ENCODE data around the gene PDE4B. TPM values are rescaled to one million over a fixed set of nuclear protein-coding genes. Genes with fewer than 3 reads are reported as not detected.

PDE4B gene
- total RNA-seq, 1 donor from 2014 or later, result 7.6 TPM

DNA sequence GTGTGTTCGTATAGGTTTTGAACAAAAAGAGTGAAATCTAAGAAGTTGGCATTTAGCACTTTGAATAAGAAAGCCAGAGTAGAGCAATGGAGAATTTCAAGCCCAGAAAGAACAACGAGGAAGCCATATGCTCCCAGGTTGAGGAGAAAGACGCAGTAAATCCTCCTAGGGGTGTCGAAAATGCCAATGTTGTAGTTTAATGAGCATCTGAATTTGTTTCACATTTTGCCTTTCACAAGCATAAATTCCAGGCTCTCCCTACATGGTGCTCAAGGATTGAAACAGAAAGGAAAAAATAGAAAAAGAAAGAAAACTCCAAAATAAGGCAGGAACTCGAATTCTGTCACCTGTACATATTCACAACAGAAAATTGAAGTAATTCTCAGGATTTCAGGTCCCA, 476.5 kb downstream of the PDE4B start:
- H2AFZ ChIP-seq (ENCODE audit: low read depth, low read length), result no peak overlapping the region
- H3K9me3 ChIP-seq (ENCODE audit: insufficient read depth, low read depth, low read length), result no peaks in the 10 kb centered on the region
- no peak overlapping the region for H3K27ac ChIP-seq (ENCODE audit: low read depth, low read length)
- H3K36me3 ChIP-seq (ENCODE audit: insufficient read depth, low read length), result no peaks in the 10 kb centered on the region
- Mint-ChIP-seq H3K4me3 (ENCODE audit: unreplicated experiment) (no peak overlapping the region), H3K27me3 (ENCODE audit: low read depth, unreplicated experiment) (no peaks in the 10 kb centered on the region), H3K9me3 (ENCODE audit: unreplicated experiment) (peaks cover 2% of the 10 kb centered on the region), H3K36me3 (ENCODE audit: low read depth, unreplicated experiment) (peaks cover 1% of the 10 kb centered on the region), H3K4me1 (ENCODE audit: low read depth, unreplicated experiment) (peaks cover 37% of the 10 kb centered on the region), H3K27ac (ENCODE audit: unreplicated experiment) (no peak overlapping the region)
- H4K20me1 ChIP-seq (ENCODE audit: insufficient read depth, low read length), result no peaks in the 10 kb centered on the region
- H3K4me2 ChIP-seq (ENCODE audit: low read length), result no peak overlapping the region
- FAIRE-seq (no peak), DNase-seq (ENCODE audit: low read depth) (no peak)
- no peak overlapping the region for H3K9ac ChIP-seq (ENCODE audit: low read length)
- peaks cover 19% of the 10 kb centered on the region for H3K4me1 ChIP-seq (ENCODE audit: insufficient read depth, low read length)
- H3K4me3 ChIP-seq (ENCODE audit: insufficient read depth, low read depth, low read length), result no peak overlapping the region
- TF ChIP-seq, protein P1, sequence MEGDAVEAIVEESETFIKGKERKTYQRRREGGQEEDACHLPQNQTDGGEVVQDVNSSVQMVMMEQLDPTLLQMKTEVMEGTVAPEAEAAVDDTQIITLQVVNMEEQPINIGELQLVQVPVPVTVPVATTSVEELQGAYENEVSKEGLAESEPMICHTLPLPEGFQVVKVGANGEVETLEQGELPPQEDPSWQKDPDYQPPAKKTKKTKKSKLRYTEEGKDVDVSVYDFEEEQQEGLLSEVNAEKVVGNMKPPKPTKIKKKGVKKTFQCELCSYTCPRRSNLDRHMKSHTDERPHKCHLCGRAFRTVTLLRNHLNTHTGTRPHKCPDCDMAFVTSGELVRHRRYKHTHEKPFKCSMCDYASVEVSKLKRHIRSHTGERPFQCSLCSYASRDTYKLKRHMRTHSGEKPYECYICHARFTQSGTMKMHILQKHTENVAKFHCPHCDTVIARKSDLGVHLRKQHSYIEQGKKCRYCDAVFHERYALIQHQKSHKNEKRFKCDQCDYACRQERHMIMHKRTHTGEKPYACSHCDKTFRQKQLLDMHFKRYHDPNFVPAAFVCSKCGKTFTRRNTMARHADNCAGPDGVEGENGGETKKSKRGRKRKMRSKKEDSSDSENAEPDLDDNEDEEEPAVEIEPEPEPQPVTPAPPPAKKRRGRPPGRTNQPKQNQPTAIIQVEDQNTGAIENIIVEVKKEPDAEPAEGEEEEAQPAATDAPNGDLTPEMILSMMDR (IDR thresholded peaks at IDR 0.05; ENCODE audit: insufficient read depth, low read depth, low read length), result no peak
- TF ChIP-seq EZH2 (IDR thresholded peaks at IDR 0.05; ENCODE audit: insufficient read depth, low read length), result no peak
- H3K27me3 ChIP-seq (ENCODE audit: insufficient read depth, low read length), result no peaks in the 10 kb centered on the region
- no peaks in the 10 kb centered on the region for H3K79me2 ChIP-seq (ENCODE audit: insufficient read depth, low read length)

DNA sequence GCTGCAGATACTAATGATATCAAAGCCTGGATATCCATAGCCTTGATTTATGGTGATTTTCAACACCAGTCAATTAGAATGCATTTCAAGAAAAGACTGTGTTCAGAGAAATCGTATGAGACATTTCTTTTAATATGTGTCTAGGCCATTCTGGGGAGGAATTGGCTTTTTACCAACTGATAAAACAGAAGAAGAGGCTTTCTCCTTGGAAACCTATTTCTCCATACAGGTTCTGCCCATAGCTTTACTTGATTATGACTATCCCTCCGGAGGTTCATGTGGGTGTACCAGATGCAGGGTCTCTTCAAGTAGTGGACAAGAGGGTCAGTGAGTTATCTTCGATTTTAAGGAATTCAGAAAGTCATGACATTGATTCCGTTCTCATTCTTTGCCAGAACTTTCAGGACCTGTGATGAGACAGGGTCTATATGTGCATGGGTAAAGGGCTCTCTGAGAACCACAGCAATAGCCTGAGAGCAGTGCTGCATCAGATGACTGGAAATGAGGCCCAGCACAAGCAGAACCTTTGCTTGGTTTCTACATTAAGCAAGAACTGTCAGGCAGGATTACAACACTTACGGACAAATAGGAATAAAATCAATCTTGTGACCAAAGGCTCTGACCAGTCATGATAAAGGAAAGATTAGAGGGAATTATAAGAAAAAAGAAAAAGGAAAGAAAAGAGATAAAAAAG, 477.6 kb downstream of the PDE4B start:
- no peak for TF ChIP-seq EZH2 (IDR thresholded peaks at IDR 0.05; ENCODE audit: insufficient read depth, low read length)
- TF ChIP-seq, protein P1 (IDR thresholded peaks at IDR 0.05; ENCODE audit: insufficient read depth, low read depth, low read length), result no peak
- no peak overlapping the region for H3K4me3 Mint-ChIP-seq (ENCODE audit: unreplicated experiment)
- no peaks in the 10 kb centered on the region for H3K27me3 Mint-ChIP-seq (ENCODE audit: low read depth, unreplicated experiment)
- DNase-seq (ENCODE audit: low read depth), result peak; percentile 66
- H3K4me1 Mint-ChIP-seq (ENCODE audit: low read depth, unreplicated experiment), result peaks cover 39% of the 10 kb centered on the region
- Histone ChIP-seq H3K27ac (ENCODE audit: low read depth, low read length) (no peak overlapping the region), H3K27me3 (ENCODE audit: insufficient read depth, low read length) (no peaks in the 10 kb centered on the region), H3K36me3 (ENCODE audit: insufficient read depth, low read length) (no peaks in the 10 kb centered on the region), H3K9me3 (ENCODE audit: insufficient read depth, low read depth, low read length) (no peaks in the 10 kb centered on the region), H3K79me2 (ENCODE audit: insufficient read depth, low read length) (no peaks in the 10 kb centered on the region), H4K20me1 (ENCODE audit: insufficient read depth, low read length) (no peaks in the 10 kb centered on the region), H3K4me3 (ENCODE audit: insufficient read depth, low read depth, low read length) (no peak overlapping the region), H3K9ac (ENCODE audit: low read length) (no peak overlapping the region), H2AFZ (ENCODE audit: low read depth, low read length) (no peak overlapping the region), H3K4me1 (ENCODE audit: insufficient read depth, low read length) (peaks cover 19% of the 10 kb centered on the region), H3K4me2 (ENCODE audit: low read length) (no peak overlapping the region)
- no peak for FAIRE-seq
- H3K27ac Mint-ChIP-seq (ENCODE audit: unreplicated experiment), result peak overlapping the region; percentile 72
- peaks cover 1% of the 10 kb centered on the region for H3K36me3 Mint-ChIP-seq (ENCODE audit: low read depth, unreplicated experiment)
- no peaks in the 10 kb centered on the region for H3K9me3 Mint-ChIP-seq (ENCODE audit: unreplicated experiment)

DNA sequence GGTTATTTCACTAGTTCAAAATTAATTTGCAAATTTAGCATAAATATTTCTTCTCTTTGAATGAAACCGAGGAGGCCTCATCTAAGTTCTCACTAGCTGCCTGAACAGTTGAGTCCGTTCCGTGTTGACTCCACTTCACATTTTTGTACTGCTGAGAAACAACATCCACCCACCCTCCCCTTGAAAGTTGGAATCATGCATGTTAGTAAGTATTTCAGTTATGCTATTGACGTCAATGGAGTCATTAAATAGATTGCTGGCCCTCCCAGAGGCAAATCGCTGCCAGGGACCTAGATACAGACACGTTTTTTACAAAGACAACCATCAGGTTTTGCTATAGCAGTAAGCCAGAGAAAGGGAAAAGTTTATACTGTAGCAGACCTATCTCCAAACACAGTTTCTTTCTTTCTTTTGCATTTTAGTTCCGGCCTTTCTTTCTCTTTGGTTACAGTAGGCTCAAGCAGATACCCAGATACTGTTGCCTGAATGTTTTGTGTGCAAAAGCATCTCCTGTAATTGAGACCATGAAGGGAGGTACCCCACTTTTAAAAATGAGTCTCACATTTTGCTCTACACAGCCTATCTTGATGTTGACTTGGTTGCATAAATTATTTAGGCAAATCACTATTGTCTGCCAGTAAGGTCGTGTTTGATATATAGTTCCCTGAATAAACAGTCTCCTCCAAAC, 478.7 kb downstream of the PDE4B start:
- H3K36me3 ChIP-seq (ENCODE audit: insufficient read depth, low read length), result no peaks in the 10 kb centered on the region
- peaks cover 17% of the 10 kb centered on the region for H3K4me1 ChIP-seq (ENCODE audit: insufficient read depth, low read length)
- peak; percentile 99 for DNase-seq (ENCODE audit: low read depth)
- no peaks in the 10 kb centered on the region for H3K79me2 ChIP-seq (ENCODE audit: insufficient read depth, low read length)
- peaks cover 1% of the 10 kb centered on the region for H3K36me3 Mint-ChIP-seq (ENCODE audit: low read depth, unreplicated experiment)
- peak overlapping the region; percentile 82 for H3K27ac ChIP-seq (ENCODE audit: low read depth, low read length)
- no peaks in the 10 kb centered on the region for H3K9me3 Mint-ChIP-seq (ENCODE audit: unreplicated experiment)
- H3K4me2 ChIP-seq (ENCODE audit: low read length), result peak overlapping the region; percentile 80
- no peak overlapping the region for H3K4me3 Mint-ChIP-seq (ENCODE audit: unreplicated experiment)
- peaks cover 34% of the 10 kb centered on the region for H3K4me1 Mint-ChIP-seq (ENCODE audit: low read depth, unreplicated experiment)
- H3K27me3 ChIP-seq (ENCODE audit: insufficient read depth, low read length), result no peaks in the 10 kb centered on the region
- H3K27me3 Mint-ChIP-seq (ENCODE audit: low read depth, unreplicated experiment), result no peaks in the 10 kb centered on the region
- H3K9me3 ChIP-seq (ENCODE audit: insufficient read depth, low read depth, low read length), result no peaks in the 10 kb centered on the region
- H3K4me3 ChIP-seq (ENCODE audit: insufficient read depth, low read depth, low read length), result peak overlapping the region; percentile 24
- H3K27ac Mint-ChIP-seq (ENCODE audit: unreplicated experiment), result peak overlapping the region; percentile 78
- peak overlapping the region; percentile 72 for H3K9ac ChIP-seq (ENCODE audit: low read length)
- peak; percentile 94 for FAIRE-seq
- H4K20me1 ChIP-seq (ENCODE audit: insufficient read depth, low read length), result no peaks in the 10 kb centered on the region
- H2AFZ ChIP-seq (ENCODE audit: low read depth, low read length), result peak overlapping the region; percentile 75
- TF ChIP-seq EZH2 (IDR thresholded peaks at IDR 0.05; ENCODE audit: insufficient read depth, low read length), result no peak
